Stimulated activated CD8-positive, alpha-beta memory T cell treated with anti-CD3 and anti-CD28 coated beads, Interleukin-15, amount 100 ng/mL, for 48 hours (primary cell): ENCODE data around the gene ABCA3.
"Not testable (repeated sequence)": the region's sequence is repeated elsewhere in the genome, so short reads cannot be mapped to it uniquely, and the experiment has no call there.

ENCODE experiments used
- DNase-seq, 2 donors: peaks; one replicate each; pipeline ENCODE4 v3.0.0-alpha.2; 2020; ENCODE audit warnings: low read depth in 2 of 2

ABCA3 gene

GRCh38 chr16:2340564-2341455 lies at the start of gene ABCA3:
ABCA3 (minus strand) TSS chr16:2340728; CDS start chr16:2326466, 14,262 bp downstream.
- DNase-seq: peak; percentile 96

- no peak for DNase-seq
Measured at GRCh38 chr16:2388875-2389433, 48.4 kb upstream of the ABCA3 start.

- no peak for DNase-seq
Measured at GRCh38 chr16:2388139-2388874, 47.8 kb upstream of the ABCA3 start.

GRCh38 chr16:2386990-2387389 lies 46.5 kb upstream of the ABCA3 start:
- DNase-seq: no peak

- DNase-seq: not testable (repeated sequence)
Measured at GRCh38 chr16:2385982-2386381, 45.5 kb upstream of the ABCA3 start.

- no peak for DNase-seq
Measured at GRCh38 chr16:2385190-2385836, 44.8 kb upstream of the ABCA3 start.

GRCh38 chr16:2384426-2384825 lies 43.9 kb upstream of the ABCA3 start:
- DNase-seq: no peak

GRCh38 chr16:2383501-2383900 lies 43.0 kb upstream of the ABCA3 start:
- no peak for DNase-seq

GRCh38 chr16:2374644-2375043 lies 34.1 kb upstream of the ABCA3 start:
- no peak for DNase-seq

GRCh38 chr16:2373176-2373575 lies 32.6 kb upstream of the ABCA3 start:
- no peak for DNase-seq

- no peak for DNase-seq
Measured at GRCh38 chr16:2372684-2373083, 32.2 kb upstream of the ABCA3 start.

- DNase-seq: no peak
Measured at GRCh38 chr16:2371421-2371820, 30.9 kb upstream of the ABCA3 start.

- DNase-seq: no peak
Measured at GRCh38 chr16:2370721-2371120, 30.2 kb upstream of the ABCA3 start.

- DNase-seq: no peak
Measured at GRCh38 chr16:2366660-2367309, 26.3 kb upstream of the ABCA3 start.

GRCh38 chr16:2365397-2366294 lies 25.1 kb upstream of the ABCA3 start:
- DNase-seq: no peak

GRCh38 chr16:2364638-2365210 lies 24.2 kb upstream of the ABCA3 start:
- no peak for DNase-seq

- no peak for DNase-seq
Measured at GRCh38 chr16:2362218-2362617, 21.7 kb upstream of the ABCA3 start.

- DNase-seq: no peak
Measured at GRCh38 chr16:2361129-2361528, 20.6 kb upstream of the ABCA3 start.

GRCh38 chr16:2359919-2360318 lies 19.4 kb upstream of the ABCA3 start:
- no peak for DNase-seq

- DNase-seq: no peak
Measured at GRCh38 chr16:2358811-2359210, 18.3 kb upstream of the ABCA3 start.
